Measurements from ENCODE around the gene DTYMK.

The DTYMK gene, protein sequence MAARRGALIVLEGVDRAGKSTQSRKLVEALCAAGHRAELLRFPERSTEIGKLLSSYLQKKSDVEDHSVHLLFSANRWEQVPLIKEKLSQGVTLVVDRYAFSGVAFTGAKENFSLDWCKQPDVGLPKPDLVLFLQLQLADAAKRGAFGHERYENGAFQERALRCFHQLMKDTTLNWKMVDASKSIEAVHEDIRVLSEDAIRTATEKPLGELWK

DNA sequence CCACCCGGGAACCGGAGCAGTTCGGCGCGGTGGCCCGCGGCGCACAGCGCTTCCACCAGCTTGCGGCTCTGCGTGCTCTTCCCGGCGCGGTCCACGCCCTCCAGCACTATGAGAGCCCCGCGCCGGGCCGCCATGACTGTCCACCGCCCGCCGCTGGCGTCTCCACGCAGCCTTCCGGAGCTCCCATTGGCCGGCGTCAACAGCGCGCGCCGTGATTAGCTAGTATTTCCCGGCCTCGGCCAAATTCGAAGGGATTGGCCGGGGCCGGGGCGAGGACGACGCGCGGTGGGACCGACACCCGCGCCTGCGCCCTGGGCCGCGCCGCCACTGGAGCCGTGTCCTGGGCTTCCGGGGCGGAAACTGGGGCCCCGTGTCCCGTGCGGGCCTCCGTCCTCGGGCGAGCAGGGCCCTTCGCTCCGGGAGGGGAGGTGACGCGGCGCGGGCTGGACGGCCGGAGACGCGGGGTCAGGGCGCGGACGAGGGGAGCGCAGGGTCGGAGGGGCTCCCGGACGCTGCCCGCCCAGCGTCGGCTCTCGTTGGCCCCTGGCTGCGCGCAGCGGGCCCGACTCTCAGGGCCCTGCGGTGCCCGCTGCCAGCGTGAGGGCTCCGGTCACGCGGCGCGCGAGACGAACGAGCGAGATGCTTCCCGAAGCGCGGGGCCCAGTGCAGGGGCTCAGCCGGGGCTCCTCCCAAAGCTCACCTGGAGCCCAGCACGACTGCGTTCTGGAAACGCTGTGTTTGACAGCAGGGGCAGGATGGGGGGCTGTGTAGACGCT, at the start of gene DTYMK:
TSS of gene DTYMK (minus strand) at position 166 of the 776 bp plus-strand sequence. CDS start at position 134, 32 bp downstream.
- peak; percentile 89 to 92 (median 90) for DNase-seq (ENCODE audit: low read depth in 3 of 3, low spot score in 1 of 3)

DNA sequence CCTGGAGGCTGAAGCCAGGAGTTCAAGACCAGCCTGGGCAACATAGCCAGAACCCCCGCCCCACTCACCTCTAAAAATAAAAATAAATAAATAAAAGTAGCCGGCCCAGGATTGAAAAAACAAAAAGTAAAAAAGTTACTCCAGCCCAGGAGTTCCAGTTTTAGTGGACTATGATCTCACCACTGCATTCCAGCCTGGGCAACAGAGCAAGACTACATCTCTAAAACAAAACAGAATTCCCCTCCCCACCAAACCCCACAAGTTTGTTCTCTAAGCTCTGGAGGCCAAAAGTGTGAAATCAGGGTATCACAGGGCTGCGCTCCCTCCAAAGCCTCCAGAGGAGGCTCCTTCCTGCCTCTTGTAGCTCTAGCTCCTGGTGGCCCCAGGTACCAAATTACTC, 49.5 kb upstream of the DTYMK start:
- DNase-seq (ENCODE audit: low read depth in 3 of 3, low spot score in 1 of 3), result no peak

DNA sequence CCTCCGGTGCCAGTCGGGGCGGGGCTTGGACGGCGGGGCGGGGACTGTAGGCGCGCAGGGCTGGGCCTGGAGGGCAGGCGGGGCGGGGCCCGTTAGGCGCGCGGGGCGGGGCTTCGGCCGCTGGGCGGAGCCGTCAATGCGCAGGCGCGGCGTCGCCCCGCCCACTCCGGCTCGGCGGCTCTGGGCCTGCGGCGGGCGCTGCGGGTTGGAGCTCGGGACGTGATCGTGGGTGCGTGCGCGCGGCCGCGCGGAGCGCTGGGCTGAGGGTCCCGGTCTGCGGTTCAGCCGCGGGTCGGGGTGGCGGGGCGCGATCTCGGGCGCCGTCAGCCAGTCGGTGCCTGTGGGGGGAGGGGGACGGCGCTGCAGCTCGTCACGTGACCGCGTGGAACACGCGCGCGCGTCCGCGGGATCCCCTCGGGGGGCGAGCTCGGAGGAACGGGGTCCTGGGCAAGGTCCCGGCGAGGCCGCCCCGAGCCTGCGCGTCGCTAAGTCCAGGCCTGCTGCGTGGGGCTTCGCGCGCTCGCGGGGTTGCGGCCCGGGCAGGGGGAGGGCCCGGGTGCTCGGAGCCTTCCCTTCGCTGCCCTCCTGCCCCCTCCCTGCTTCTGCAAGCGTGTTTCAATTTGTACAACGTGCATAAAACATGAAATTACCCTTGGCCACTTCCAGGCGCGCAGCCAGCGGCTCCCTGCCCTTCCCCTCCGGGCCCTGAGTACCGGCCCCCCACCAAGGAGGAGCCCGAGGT, 48.0 kb upstream of the DTYMK start, which contains the start of gene D2HGDH:
TSS of gene D2HGDH (plus strand) at position 164 of the 742 bp plus-strand sequence. CDS start 595 bp downstream, outside the sequence.
- peak; percentile 85 to 95 (median 86) for DNase-seq (ENCODE audit: low read depth in 3 of 3, low spot score in 1 of 3)

DNA sequence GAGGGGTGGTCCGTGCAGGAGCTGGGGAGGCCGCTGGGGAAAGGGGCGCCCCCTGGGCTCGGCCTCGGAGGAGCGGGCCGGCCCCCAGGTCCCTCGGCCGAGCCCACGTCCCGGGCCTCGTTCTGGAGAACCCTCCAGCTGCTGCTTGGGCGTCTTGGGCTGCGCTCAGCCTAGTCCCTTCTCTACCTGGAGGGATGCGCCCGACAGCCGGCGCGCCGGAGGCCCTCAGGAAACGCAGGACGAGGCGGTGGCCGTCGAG, 47.5 kb upstream of the DTYMK start:
- DNase-seq (ENCODE audit: low read depth in 3 of 3, low spot score in 1 of 3), result no peak

DNA sequence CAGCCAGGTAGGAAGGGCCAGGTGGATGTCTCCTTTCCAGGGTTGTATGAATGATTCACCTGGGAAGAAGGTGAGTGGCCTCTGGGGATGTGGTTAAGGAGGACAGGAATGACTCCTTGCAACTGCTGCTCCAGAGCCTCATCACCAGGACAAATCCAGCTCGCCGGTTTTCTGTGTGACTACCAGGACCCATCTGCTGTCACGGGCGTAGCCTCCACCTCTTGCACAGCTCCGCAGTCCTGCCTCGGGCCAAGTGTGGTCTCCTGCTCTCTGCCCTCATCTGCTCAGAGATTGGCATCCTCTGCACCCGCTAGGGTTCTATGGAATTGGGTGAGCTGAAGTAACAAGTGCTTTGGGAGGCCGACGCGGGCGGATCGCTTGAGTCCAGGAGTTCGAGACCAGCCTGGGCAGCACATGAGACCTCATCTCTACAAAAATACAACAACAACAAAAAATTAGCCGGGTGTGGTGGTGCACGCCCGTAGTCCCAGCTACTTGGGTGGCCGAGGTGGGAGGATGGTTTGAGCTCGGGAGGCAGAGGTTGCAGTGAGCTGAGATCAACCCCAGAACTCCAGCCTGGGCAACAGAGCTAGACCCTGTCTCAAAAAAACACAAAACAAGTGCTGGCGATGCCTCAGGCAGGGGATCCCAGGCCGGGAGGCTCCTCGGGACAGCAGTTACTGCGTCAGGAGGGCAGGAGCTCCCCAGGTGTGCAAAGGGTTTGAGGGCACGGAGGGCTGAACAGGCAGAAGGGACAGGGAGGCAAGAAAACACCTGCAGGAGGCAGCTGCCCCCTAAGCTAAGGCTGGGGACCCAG, 47.0 kb upstream of the DTYMK start:
- no peak for DNase-seq (ENCODE audit: low read depth in 3 of 3, low spot score in 1 of 3)

DNA sequence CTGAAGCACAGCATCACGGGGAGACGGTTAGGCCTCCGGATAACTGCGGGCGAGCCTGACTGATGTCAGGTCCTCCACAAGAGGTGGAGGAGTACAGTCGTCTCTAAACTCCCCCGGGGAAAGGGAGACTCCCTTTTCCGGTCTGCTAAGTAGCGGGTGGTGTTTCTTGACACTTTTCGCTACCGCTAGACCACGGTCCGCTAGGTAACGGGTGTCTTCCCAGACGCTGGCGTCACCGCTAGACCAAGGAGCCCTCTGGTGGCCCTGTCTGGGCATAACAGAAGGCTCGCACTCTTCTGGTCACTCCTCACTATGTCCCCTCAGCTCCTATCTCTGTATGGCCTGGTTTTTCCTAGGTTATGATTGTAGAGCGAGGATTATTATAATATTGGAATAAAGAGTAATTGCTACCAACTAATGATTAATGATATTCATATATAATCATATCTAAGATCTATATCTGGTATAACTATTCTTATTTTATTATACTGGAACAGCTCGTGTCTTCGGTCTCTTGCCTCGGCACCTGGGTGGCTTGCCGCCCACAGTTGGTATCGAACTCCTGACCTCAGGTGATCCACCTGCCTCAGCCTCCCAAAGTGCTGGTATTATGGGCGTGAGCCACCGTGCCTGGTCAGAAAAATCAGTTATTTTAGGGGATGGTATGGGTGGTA, 46.0 kb upstream of the DTYMK start:
- peak in 1 of 3 donors; percentile 51 for DNase-seq (ENCODE audit: low read depth in 3 of 3, low spot score in 1 of 3)

DNA sequence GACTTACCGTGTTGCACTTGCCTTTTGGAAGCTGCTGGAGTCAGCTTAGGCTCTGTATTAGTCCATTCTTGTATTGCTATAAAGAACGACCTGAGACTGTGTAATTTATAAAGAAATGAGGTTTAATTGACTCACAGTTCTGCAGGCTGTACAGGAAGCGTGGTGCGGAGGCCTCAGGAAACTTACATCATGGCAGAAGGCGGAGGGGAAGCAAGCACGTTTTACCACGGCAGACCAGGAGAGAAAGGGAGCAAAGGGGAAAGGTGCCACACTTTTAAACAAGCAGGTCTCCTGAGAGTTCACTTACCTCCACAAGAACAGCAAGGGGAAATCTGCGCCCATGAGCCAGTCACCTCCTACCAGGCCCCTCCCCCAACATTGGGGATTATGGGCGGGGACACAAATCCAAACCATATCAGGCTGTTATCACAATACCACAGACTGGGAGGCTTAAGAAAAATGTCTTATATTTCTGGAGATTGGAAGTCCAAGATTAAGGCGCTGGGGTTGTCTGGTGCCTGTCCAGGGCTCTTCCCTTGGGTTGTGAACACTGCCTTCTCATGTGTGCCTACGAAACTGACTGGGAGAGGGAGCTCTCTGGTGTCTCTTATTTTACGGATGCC, 44.2 kb upstream of the DTYMK start:
- no peak for DNase-seq (ENCODE audit: low read depth in 3 of 3, low spot score in 1 of 3)

DNA sequence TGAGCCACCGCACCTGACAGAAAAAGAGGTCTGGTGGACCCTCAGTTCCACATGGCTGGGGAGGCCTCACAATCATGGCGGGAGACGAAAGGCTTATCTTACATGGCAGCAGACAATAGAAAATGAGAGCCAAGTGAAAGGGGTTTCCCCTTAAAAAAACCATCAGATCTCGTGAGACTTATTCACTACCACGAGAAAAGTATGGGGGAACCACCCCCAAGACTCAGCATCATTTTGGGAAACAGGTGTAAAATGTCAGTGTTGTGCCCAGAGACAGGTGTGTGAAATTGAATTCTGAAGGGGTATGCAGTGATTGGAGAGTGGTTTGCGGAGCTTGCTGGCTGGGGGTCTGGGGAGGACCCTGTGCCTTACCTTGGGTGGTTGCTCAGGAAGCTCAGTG, 43.3 kb upstream of the DTYMK start:
- no peak for DNase-seq (ENCODE audit: low read depth in 3 of 3, low spot score in 1 of 3)

DNA sequence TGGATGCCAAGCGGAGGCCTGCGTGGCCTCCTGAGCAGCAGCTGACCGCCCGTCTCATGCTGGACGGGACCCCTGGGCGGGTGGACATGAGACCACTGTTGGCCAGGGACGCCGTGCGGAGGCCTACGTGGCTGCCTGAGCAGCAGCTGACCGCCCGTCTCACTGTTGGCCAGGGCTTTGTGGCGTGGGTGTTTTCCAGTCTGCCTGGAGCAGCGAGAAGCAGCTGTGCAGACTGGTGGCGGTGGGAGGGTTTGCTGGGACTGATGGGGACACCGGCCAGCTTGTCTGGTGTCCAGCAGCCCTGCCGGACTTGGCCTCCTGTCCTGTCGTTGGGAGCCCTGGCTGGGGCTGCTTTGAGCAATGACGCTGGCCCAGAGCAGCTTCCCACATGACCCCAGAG, 42.0 kb upstream of the DTYMK start:
- no peak for DNase-seq (ENCODE audit: low read depth in 3 of 3, low spot score in 1 of 3)

DNA sequence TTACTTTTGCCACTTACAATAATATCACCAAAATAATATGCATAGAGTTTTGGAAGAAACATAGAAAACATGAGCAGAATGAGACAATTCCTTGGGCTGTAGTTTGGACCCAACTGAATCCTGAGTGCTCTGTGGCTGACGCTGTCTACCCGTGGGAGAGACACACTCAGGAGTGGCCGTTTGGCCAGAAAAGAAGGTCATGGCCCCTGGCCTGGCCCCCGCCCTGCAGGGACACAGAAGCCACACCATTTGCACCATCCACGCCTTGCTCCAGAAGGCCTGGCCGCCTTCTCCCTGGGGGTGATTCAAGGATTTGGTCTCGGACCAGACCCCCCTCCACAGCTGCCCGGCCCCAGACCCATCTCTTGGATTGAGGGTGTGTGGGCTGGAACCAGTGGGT, 41.4 kb upstream of the DTYMK start:
- DNase-seq (ENCODE audit: low read depth in 3 of 3, low spot score in 1 of 3), result no peak

DNA sequence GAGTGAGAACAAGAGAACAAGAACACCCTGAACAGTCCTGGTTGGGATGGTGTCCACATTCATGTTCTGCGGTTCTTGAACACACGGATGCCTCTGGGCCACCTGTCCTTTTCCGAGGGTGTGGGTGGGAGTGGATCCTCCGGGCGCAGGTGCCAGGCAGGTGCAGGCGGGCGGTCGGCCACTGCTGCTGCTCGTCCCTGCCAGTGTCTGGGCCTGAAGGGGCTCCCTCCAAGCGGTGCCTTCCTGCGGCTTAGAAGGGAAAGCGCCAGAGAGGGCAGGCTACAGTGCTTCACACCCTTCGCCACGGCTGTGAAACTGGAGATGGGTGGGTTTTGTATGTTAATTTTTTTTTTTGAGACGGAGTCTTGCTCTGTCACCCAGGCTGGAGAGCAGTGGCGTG, 39.8 kb upstream of the DTYMK start:
- no peak for DNase-seq (ENCODE audit: low read depth in 3 of 3, low spot score in 1 of 3)

DNA sequence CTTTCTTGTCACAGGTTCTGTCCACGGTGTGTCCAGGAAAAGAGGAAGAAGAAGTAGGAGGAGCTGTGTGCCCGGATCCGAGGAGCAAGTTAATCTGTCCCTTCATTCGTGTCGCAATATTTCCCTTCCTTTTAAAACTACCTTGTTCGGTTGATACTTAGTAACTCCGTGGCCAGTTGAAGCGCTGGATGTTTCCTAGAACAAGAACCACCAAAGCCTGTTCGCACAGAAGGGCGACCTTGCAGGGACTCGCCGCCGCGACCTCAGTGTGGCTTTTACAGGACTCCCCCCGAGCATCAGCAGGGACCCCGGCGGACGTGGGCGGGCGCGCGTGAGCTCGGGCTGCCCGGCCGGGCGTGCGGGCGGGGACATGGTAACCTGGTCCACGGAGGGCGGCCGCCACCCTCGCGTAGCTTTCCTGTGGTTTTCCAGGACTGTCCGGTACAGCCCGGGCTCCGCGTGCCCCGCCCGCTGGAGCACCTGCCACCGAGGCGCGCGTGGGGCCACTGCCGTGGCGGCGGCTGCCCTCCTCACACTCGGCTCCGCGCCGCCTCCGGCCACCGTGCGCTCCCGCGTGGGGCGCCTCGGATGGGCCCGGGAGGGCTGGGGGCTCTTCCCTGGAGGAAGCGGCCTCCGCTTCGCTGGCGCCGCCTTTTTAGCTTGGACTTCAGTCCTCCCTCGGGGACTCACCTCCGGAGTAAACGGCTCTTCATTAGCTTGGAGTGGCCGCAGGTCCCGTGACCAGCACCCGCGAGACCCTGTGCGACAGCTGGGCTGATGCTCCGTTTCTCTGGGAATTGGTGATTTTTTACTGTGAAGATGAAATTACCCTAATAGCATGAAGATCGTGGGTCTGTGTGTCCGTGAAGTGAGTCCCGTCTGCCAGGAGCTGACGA, 38.6 kb upstream of the DTYMK start:
- DNase-seq (ENCODE audit: low read depth in 3 of 3, low spot score in 1 of 3), result no peak

DNA sequence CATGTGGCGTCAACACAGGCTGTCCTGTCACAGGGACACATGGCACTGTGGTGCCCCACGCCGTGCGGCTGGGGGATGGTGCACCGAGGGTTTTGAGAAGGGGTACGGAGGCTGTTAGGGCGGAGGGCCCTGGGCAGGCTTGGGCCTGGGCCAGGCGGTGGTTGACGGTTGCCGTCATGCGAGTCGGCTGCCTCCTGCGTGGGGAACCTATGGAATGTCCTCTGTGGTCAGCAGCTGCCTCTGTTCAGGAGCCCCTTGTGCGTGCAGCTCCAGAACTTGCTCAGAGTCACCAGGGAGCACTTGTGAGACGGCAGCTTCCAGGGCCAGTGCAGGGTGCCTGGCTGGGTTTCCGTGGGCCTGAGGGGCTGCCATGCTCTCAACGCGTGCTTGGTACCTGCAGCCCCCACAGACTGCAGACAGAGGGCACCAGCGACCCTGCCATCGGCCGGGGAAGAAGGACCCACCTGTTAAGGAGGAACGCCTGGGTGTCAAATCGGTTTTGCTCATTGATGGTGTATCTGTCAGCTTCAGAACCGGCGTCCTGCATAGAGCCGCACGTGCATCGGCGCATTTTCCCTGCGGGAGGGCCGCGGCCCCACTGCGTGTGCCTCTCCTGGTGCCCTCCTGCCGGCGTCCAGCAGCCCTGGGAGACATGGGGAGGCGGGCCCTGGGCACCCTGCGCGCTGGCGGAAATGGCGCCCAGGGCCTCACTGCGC, 37.8 kb upstream of the DTYMK start:
- no peak for DNase-seq (ENCODE audit: low read depth in 3 of 3, low spot score in 1 of 3)

DNA sequence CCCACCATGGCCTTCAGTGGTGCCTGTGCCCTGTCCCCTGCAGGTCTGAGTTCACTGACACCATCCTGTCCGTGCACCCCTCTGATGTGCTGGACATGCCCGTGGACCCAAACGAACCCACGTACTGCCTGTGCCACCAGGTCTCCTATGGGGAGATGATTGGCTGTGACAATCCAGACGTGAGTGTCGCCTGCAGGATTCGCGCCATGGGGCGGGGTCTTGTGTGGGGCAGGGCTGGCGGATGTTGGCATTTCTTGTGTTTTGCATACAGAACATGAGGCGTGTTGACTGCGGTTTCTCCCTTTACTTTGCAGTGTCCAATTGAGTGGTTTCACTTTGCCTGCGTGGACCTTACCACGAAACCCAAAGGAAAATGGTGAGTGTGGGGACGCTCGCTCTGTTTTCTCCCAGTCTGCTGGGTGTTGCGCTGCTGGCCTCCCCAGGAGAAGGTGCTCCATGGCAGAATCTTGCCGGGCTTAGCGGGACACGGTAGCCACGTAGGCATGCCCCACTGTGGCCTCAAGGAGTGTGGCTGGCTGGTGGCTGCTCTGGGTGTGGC, 36.4 kb upstream of the DTYMK start:
- no peak for DNase-seq (ENCODE audit: low read depth in 3 of 3, low spot score in 1 of 3)

DNA sequence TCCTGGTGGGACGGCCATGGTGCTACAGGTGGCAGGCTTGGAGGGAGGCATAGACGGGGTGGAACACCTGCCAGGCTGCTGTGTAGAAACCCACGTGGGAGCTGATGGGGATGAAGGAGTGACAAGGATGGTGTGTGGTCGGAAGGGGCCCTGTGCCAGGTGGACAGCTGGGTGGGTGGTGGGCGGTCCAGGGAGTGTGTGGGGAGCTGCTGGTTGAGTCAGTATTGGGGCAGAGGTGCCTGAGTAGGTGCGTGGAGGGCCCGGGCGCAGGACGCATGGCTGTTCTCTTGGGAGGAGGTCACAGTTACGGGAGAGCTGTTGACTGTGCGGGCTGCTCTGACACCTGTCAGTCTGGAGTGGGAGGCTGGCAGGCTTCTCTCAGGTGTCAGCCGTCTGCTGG, 35.2 kb upstream of the DTYMK start:
- no peak for DNase-seq (ENCODE audit: low read depth in 3 of 3, low spot score in 1 of 3)

DNA sequence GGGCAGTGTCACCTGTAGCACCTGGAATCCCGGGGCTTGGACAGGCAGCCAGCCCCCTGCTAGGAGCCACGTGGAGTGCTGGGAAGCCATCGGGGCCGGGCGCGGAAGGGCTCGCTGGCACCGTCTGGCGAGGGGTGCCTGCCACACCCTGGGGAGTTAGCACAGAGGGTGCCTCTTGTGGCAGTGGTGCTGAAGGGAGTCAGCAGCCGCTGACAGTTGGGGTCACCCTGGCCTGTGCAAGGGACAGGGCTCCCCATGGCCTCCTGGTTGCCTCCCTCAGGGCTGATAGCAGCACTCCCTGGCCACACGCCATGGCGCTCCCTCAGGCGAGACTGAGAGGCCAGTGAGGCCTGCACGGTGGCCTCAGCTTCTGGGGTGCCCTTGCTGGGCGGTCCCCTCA, 33.9 kb upstream of the DTYMK start:
- DNase-seq (ENCODE audit: low read depth in 3 of 3, low spot score in 1 of 3), result no peak

DNA sequence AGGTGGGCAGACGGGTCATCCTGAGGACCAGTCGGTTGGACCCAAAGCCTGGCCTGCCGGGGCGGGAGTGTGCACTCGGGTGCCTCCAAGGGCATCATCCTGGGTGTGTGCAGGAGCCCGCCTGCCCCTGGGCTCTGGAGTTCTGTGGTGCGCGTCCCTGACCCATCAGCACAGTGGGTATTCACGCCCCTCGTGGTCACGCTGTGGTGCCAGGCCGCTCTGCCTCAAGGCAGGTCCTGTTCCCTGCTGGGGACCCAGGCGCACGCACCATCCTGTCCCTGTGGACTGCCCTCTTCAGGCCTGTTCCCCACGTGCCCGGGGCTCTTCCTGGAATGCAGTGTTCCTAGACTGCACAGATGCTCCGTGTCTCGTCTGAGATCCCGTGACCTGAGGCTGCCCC, 33.5 kb upstream of the DTYMK start:
- DNase-seq (ENCODE audit: low read depth in 3 of 3, low spot score in 1 of 3), result no peak

DNA sequence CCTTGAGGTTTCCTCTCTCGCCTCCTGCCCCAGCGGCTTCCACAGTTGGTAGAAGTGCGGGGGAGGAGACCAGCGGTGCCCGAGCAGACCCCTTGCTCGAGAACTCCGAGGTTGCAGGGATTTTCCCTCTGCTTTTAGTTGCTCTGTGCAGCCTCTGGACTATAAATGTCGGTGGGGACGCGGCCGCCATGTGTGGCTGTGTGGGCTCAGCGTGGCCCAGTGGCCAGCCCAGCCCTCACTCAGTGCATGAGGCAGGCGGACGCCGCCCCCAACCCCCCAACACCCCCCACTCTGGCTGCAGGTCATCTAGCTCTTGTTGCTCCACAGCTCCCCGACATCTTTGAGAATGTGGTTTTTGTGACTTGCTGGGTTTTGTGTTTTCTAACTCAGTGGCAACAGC, 32.5 kb upstream of the DTYMK start:
- no peak for DNase-seq (ENCODE audit: low read depth in 3 of 3, low spot score in 1 of 3)
